Measurements from ENCODE around the gene IGDCC3.

IGDCC3 gene

GRCh38 chr15:65339920-65340319 is 37.9 kb downstream of the IGDCC3 start:
- DNase-seq (ENCODE audit: low read depth), result no peak

DNA sequence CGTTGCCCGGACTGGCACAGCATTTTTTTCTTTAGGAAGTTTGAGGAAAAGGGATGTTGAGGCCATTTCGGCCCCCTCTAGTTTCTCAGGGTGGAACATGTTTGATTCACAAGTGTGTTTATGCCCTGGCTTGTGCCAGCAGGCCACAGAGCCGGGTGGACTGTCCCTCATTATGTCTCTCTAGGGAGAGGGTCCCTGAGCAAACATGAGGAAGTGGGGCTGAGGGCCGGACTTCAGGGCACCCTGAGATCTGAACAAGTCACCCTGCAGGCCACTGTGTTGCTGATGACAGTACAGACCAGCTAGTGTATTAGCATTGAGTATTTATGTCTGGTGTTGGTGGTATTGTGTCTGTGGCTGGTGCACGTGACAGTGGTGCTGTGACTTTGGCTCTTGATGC is 38.4 kb downstream of the IGDCC3 start:
- no peak for DNase-seq (ENCODE audit: low read depth)

DNA sequence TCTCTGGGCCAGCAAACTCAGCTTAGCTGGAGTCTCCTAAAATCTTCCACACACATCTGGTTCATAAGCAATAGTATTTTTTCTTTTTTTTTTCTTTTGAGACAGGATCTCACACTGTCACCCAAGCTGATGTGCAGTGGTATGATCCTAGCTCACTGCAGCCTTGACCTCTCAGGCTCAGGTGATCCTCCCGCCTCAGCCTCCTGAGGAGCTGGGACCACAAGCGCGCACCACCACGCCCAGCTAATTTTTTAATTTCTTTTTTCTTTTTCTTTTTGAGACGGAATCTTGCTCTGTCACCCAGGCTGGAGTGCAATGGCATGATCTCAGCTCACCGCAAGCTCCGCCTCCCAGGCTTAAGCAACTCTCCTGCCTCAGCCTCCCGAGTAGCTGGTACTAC is 39.0 kb downstream of the IGDCC3 start:
- DNase-seq (ENCODE audit: low read depth), result no peak

- no peak for DNase-seq (ENCODE audit: low read depth)
Observed at GRCh38 chr15:65338366-65338765, 39.4 kb downstream of the IGDCC3 start.

- no peak for DNase-seq (ENCODE audit: low read depth)
Observed at GRCh38 chr15:65337436-65338070, 40.2 kb downstream of the IGDCC3 start.

DNA sequence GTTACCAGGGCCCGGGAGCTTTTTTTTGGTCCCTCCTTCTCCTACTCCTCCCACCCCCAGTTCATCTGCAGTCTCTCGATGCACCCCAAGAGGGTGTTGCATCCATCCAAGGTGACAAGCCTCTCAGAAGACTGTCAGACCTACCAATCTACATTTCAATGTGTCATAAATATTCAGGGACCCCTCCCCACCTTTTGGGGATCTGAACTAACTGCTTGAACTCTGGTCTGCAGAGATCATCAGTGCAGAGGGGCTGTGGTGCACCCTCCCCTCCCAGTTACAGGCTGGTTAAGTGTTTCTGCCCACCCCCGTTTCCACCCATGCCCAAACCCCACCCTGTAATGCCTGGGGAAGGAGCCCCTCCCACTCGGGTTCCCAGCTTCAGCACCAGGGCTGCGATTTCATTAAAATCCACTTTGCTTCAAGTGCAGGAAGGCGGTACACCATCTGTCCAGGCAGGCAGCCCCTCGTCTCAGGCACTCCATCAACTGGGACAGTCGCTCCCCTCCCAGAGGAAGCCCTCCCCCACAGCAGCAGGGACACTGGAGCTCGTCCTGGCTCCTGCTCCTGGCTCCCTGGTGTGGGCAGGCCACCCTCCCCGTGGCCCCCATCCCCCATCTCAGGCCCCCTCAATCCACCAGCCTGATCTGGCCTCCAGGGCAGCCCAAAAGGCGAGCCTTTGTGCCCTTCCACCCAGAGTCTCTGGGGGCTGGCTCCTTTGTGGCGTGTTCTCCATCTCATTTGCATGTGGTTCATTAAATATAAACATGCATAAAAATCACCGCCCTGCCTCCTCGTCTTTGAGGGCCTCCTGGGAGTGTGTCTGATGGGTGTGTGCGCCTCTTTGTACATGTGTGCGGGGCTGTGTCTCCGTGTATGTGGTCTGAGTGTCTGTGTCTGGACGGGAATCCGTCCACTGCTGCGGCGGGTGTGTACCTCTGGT is 41.0 kb downstream of the IGDCC3 start:
- no peak for DNase-seq (ENCODE audit: low read depth)

GRCh38 chr15:65335278-65336055 is 42.3 kb downstream of the IGDCC3 start:
- DNase-seq (ENCODE audit: low read depth), result no peak

- no peak for DNase-seq (ENCODE audit: low read depth)
Observed at GRCh38 chr15:65334586-65335231, 43.1 kb downstream of the IGDCC3 start.

- DNase-seq (ENCODE audit: low read depth), result no peak
Observed at GRCh38 chr15:65333856-65334255, 43.9 kb downstream of the IGDCC3 start.

DNA sequence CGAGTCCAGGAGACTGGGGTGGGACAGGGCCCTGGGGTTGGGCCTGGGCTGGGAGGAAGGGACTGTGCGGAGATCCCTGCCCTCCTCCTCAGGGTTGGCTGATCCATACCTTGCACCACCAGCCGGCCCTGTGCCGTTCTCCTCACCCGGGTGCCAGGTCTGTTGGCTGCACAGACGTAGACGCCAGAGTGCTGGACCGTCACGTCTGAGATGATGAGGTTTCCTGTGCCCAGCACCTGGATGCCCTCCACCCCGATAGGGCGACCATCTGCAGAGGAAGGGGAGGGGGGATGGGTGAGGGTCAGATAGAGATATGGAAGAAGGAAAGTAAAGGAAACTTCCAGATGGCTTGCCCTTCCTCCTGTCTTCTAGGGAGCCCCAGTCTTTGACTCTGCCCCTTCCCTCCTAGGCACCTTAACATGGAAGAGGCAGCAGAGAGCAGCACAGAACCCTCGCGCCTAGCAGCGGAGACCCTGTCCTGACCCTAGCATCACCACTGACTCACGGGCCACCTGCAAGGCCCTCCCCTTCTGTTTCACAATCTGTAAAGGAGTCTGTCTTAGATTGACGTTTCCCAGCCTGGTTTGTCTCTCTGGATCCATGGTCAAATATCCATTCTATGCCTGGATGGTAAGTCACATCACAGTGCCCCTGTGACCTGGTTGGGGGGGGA is 44.5 kb downstream of the IGDCC3 start:
- no peak for DNase-seq (ENCODE audit: low read depth)

DNA sequence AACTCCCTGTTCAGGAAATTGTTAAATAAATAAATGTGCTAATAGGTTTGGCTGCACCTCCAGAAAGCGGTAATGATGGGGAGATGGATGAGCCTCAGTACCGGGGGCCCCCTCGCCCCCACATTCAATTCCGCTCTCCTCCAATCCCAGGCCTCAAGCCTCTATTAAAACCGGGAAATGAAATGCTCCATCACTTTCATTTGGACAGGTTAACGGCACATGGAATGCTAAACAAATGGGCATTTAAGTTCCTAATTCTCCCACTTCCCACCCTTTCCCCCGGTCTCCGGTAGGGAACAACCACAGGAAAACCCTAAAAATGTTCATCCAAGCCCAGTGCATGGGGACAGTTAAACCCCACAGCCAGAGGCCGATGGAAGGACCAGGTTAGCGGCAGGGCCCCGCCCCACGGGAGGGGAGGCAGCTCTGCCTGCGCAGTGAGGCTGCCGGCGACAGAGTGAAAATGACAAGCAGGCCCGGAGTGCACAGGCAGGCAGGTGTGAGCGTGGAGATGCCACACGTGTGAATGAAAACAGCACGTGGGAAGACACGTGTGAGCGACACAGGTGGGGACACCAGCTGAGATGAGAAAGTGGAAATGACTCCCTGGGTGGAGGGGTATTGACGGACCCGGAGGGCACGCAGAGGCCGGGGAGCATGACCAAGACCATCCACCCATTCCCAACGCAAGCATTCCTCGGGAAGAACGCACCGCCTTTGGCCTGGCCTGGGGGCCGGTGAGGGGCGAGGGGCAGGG is 45.2 kb downstream of the IGDCC3 start:
- DNase-seq (ENCODE audit: low read depth), result no peak

- DNase-seq (ENCODE audit: low read depth), result no peak
Observed at GRCh38 chr15:65331811-65332210, 46.0 kb downstream of the IGDCC3 start.

GRCh38 chr15:65330934-65331645 is 46.7 kb downstream of the IGDCC3 start:
- DNase-seq (ENCODE audit: low read depth), result no peak

- DNase-seq (ENCODE audit: low read depth), result no peak
Observed at GRCh38 chr15:65329984-65330735, 47.6 kb downstream of the IGDCC3 start.

- no peak for DNase-seq (ENCODE audit: low read depth)
Observed at GRCh38 chr15:65329288-65329983, 48.4 kb downstream of the IGDCC3 start.

- no peak for DNase-seq (ENCODE audit: low read depth)
Observed at GRCh38 chr15:65328506-65329287, 49.1 kb downstream of the IGDCC3 start.

GRCh38 chr15:65327651-65328393 is 50.0 kb downstream of the IGDCC3 start:
- no peak for DNase-seq (ENCODE audit: low read depth)
